ENCODE data around the gene FSHR.

GRCh38 chr2:48941456-48941855 is 212.9 kb downstream of the FSHR start:
- TF ChIP-seq CTCF (IDR thresholded peaks at IDR 0.05) (no peak), POLR2A (IDR thresholded peaks at IDR 0.05) (no peak), POLR2AphosphoS5 (IDR thresholded peaks at IDR 0.05) (no peak)

Data from prostate gland (tissue), 2 donors.